Retinal pigment epithelial cell (primary cell): Measurements from ENCODE around the gene ARMC9.

Source experiments
- DNase-seq: peaks from one replicate; pipeline ENCODE4 v3.0.0-alpha.2; 2010; ENCODE audit warnings: low read depth
- H3K4me3 ChIP-seq: 2 replicates; pipeline ENCODE4 v1.5.1; 2011; ENCODE audit warnings: mild to moderate bottlenecking, low read length, control low read depth, moderate library complexity
- CTCF ChIP-seq: conservative IDR thresholded peaks from 2 replicates; pipeline ENCODE4 v1.5.1; 2011; ENCODE audit warnings: low read depth, low read length, control low read depth, inconsistent platforms

The ARMC9 gene

GRCh38 chr2:231183851-231184250 is 14.6 kb upstream of the ARMC9 start:
- no peak overlapping the region for H3K4me3 ChIP-seq
- DNase-seq: no peak
- TF ChIP-seq CTCF: no peak

- DNase-seq: no peak
- no peak for TF ChIP-seq CTCF
- H3K4me3 ChIP-seq: no peak overlapping the region
Observed at GRCh38 chr2:231184319-231184718, 14.1 kb upstream of the ARMC9 start.

- no peak for TF ChIP-seq CTCF
- DNase-seq: no peak
- no peak overlapping the region for H3K4me3 ChIP-seq
Observed at GRCh38 chr2:231185050-231185725, 13.2 kb upstream of the ARMC9 start.

GRCh38 chr2:231185886-231186285 is 12.5 kb upstream of the ARMC9 start:
- DNase-seq: no peak
- no peak for TF ChIP-seq CTCF
- no peak overlapping the region for H3K4me3 ChIP-seq

GRCh38 chr2:231186325-231186724 is 12.1 kb upstream of the ARMC9 start:
- DNase-seq: no peak
- no peak for TF ChIP-seq CTCF
- no peak overlapping the region for H3K4me3 ChIP-seq

GRCh38 chr2:231187736-231188505 is 10.5 kb upstream of the ARMC9 start:
- no peak for TF ChIP-seq CTCF
- no peak for DNase-seq
- H3K4me3 ChIP-seq: no peak overlapping the region

- no peak overlapping the region for H3K4me3 ChIP-seq
- TF ChIP-seq CTCF: no peak
- DNase-seq: no peak
Observed at GRCh38 chr2:231188506-231189170, 9.8 kb upstream of the ARMC9 start.
